ENCODE measurements around the gene LYZ. TPM values are rescaled to one million over a fixed set of nuclear protein-coding genes. Genes with fewer than 3 reads are reported as not detected.

Gene LYZ
- total RNA-seq = 7.4 TPM

GRCh38 chr12:69348162-69348938 lies at the start of gene LYZ:
TSS of gene LYZ (plus strand) at chr12:69348381. CDS start at chr12:69348409, 28 bp downstream.

GRCh38 chr12:69359531-69360347 lies 11.6 kb downstream of the LYZ start, which contains the start of gene YEATS4:
TSS of gene YEATS4 (plus strand) at chr12:69359743. CDS start at chr12:69359973, 230 bp downstream.

Small RNA genes within 50 kb of the gene (small RNA-seq; reads per million reads assigned to genes)
- gene RN7SL804P = not detected

Other genes with a start within 250 kb of the LYZ start
- gene CPSF6, start 108.8 kb upstream of the LYZ start, total RNA-seq = 104 TPM
- gene YEATS4, start 11.4 kb downstream of the LYZ start, total RNA-seq = 31.1 TPM
- gene FRS2, start 122.0 kb downstream of the LYZ start, total RNA-seq = 61.6 TPM
- gene CCT2, start 237.1 kb downstream of the LYZ start, total RNA-seq = 239 TPM